VCaP (cell line): ENCODE measurements around the gene C16orf78.

ENCODE experiments used
- H3K27ac ChIP-seq: fragments of 450-650 bp; 2 replicates; pipeline ENCODE4 v1.5.1; 2017
- TF ChIP-seq, protein P1 (sequence below): fragments of 450-650 bp; conservative IDR thresholded peaks from 2 replicates; pipeline ENCODE4 v1.5.1; 2017; ENCODE audit warnings: mild to moderate bottlenecking, moderate library complexity

Gene C16orf78

DNA sequence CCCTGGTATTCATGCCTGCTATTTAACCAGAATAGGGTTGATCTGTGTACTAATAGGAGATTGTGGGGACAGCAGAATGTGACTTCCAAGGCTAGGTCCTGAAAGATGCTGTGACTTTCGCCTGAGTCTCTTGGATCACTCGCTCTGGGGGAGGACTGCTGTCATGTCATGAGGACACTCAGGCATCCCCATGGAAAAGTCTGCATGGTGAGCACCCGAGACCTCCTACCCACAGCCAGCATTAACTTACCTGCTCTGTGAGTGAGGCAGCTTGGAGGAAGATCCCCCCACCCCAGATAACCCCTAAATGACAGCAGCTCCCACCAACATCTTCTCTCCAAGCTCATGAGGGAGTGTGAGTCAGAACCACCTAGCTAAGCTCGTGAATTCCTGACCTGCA lies 30.3 kb upstream of the C16orf78 start:
- no peak overlapping the region for H3K27ac ChIP-seq

DNA sequence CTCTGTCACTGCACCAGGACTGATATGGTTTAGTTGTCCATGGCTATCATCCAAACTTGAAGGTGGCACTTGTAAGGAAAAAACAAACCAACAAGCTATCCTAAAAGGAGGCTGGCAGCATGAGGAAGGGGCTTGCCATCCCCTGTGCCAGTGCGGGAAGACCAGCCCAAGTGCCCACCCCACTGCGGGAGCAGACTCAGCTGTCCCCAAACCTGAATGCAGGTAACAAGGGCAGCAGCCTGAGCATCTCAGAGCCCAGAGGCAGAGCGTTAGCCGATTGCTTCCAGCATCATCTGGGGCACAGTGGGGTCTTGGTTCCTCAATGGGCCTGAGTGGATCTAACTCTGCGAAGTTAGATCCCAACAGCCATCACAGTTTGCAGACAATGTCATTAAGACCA lies 29.2 kb upstream of the C16orf78 start:
- H3K27ac ChIP-seq: no peak overlapping the region
- TF ChIP-seq, protein P1, sequence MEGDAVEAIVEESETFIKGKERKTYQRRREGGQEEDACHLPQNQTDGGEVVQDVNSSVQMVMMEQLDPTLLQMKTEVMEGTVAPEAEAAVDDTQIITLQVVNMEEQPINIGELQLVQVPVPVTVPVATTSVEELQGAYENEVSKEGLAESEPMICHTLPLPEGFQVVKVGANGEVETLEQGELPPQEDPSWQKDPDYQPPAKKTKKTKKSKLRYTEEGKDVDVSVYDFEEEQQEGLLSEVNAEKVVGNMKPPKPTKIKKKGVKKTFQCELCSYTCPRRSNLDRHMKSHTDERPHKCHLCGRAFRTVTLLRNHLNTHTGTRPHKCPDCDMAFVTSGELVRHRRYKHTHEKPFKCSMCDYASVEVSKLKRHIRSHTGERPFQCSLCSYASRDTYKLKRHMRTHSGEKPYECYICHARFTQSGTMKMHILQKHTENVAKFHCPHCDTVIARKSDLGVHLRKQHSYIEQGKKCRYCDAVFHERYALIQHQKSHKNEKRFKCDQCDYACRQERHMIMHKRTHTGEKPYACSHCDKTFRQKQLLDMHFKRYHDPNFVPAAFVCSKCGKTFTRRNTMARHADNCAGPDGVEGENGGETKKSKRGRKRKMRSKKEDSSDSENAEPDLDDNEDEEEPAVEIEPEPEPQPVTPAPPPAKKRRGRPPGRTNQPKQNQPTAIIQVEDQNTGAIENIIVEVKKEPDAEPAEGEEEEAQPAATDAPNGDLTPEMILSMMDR: no peak

More for the DNA sequence above, 30.3 kb upstream of the C16orf78 start:
- TF ChIP-seq, protein P1: no peak

DNA sequence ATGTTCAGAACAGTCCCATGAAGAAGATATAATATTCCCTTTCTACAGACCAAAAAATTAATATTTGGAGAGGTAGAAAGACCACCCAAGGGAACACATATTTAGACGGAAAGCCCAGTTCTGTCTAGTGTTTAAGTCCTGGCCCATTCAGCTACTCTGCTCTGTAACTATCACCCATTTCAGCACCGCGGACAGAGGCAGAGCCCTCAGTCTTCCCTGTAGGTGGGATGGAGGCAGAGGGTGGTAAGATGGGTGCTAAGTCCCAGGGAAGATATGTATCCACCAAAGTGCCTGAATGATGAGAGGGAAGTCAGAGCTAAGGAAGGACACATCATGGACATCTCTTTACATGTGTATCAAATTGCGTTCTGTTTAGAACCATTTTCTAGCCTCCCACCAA lies 27.8 kb upstream of the C16orf78 start:
- TF ChIP-seq, protein P1: no peak
- H3K27ac ChIP-seq: no peak overlapping the region

DNA sequence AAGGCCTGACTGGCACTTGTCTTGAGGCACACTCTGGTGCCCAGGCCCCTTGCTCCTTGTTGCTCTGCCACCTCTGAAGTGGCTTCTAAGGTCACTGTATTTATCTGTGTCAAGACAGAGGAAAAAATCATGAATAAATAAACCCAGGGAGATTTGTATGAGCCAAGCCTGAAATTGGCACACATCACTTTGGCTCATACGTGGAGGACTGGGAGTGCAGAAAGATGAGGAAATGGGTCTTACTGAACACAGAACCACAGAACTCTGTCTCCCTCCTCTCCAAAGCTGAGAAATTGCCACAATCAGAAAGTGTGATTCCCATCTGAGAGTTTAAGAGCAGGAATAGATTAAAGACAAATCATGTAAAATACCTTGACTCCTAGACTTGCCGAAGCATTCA lies 27.1 kb upstream of the C16orf78 start:
- no peak overlapping the region for H3K27ac ChIP-seq
- TF ChIP-seq, protein P1: no peak

DNA sequence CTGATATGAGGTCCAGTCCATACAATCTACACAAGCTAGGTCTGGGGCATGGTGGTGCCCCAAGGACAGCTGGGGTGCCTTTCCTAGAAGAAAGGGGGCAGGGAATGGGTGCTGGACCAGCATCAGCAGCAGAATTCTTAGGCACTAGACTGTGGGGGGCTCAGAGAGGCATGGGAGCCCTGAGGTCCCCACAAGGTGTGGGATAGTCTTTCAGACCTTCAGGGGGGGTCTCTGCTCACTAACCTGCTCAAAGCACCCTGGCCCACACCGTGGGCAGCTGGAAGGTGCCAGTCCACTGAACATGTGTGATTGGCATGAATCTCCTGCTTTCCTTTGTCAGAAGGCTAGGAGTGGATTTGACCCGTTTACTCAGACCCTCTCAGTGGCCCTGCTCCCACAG lies 26.1 kb upstream of the C16orf78 start:
- H3K27ac ChIP-seq: no peak overlapping the region
- TF ChIP-seq, protein P1: no peak

DNA sequence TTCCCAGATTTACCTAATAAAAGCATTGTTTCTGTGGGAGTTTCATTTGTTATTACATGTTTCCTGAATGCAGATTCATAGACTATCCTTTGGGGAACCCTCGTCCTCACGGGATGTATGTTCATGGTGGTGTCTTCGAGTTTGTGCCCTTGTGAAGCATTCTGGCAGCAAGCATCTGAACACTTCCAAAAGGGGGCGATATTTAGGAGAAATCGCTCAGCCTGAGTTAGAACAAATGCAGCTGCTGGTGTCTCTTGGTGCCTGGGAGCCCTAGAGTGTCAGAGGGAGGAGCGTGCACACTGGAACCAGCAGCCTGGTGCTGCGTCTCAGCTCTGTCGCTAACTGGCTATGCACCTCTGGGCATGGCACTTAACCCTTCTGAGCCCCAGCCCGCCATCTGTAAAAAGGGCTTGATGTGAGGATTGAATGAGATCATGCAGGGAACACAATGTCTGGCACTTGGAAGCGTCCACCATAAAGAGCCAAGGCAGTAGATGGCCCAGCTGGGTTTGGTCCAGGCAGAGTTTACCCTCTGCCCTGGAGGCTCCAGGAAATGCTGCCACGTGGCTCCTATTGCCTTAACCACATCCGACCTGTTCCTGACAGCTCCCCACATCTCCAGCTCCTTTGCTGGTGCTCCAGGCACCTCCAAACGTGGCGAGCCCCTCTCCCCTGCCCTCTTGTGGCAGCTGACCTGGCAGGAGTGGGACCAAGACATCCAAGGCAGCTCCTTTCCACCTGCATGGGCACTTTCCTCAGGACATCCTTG lies 25.0 kb upstream of the C16orf78 start:
- H3K27ac ChIP-seq: no peak overlapping the region
- TF ChIP-seq, protein P1: peak; percentile 44

DNA sequence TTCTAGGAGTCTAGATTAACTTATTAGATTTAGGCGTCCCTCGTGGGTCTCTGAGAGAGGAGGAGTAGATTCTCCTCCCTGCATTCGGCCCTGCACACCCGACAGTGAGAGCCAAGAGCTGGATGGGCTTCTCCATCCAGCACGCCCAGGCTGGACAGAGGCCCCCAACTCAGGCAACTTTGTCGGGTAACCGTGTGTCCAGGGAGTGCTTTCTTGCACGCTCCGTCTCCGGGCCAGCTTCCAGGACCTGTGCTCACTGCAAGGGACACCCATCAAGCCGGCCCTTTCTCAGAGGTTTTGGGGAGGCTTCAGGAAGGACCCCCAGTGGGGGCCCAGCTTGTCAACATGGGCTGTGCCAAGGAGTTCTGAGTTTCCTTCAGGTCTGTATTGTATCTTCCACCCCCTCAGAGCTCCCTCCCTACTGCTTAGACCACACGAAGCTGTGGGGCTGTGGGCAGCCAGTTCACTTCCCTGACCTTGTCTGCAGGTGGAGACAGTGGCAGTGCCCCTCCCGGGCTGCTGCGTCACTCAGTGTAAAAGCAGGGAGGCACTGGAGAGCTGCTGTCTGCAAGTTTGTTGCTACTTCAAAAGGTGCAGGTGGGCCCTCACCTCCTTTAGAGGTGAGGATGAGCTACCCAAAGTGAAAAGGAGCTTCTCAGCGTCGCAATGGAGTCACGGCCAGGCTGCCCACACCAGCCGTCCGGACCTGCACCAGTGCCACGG lies 24.0 kb upstream of the C16orf78 start:
- TF ChIP-seq, protein P1: no peak
- no peak overlapping the region for H3K27ac ChIP-seq
